PC-9 (cell line): Measurements from ENCODE around the gene ATP5F1A. TPM values are rescaled to one million over a fixed set of nuclear protein-coding genes. Genes with fewer than 3 reads are reported as not detected.

Source experiments
- BruUV-seq: library from RNA; stranded (reverse); fragments of 400-500 nt; replicated peaks from 2 replicates; lab custom pipeline; 2021; lab: Mats Ljungman, UMichigan
- CTCF ChIA-PET: fragments of 300-600 bp; sonication (Branson Sonifier 250); formaldehyde crosslinking; loops from one replicate; lab custom pipeline; 2022; ENCODE audit warnings: antibody characterized with exemption; lab: Charles Lee
- POLR2A ChIA-PET: fragments of 300-600 bp; sonication (Branson Sonifier 250); formaldehyde crosslinking; loops from one replicate; lab custom pipeline; 2022; ENCODE audit warnings: antibody characterized with exemption; ENCODE audit not compliant: unreplicated experiment; lab: Charles Lee
- DNase-seq, 2 experiments: peaks; one replicate each; pipeline versions ENCODE4 v3.0.0 to v3.0.0-alpha.2; 2015 to 2022; ENCODE audit warnings: mixed read lengths in 1 of 2
- H2AFZ ChIP-seq: fragments of 200-600 bp; sonication (generic); 2 replicates; pipeline ENCODE4 v1.8.1; 2017; ENCODE audit warnings: antibody characterized with exemption
- H3F3A ChIP-seq: fragments of 200-600 bp; sonication (generic); 2 replicates; pipeline ENCODE4 v1.8.1; 2017; ENCODE audit warnings: antibody characterized with exemption, mild to moderate bottlenecking, low read depth; ENCODE audit not compliant: insufficient read depth
- H3K27ac ChIP-seq: fragments of 200-600 bp; sonication (generic); 2 replicates; pipeline ENCODE4 v1.6.1; 2016; ENCODE audit warnings: mixed run types
- H3K27me3 ChIP-seq: fragments of 200-600 bp; sonication (generic); 2 replicates; pipeline ENCODE4 v1.6.1; 2016; ENCODE audit warnings: low read depth, mixed run types; ENCODE audit not compliant: insufficient read depth
- H3K36me3 ChIP-seq: fragments of 200-600 bp; sonication (generic); 2 replicates; pipeline ENCODE4 v1.6.1; 2016; ENCODE audit warnings: low read depth, mixed run types
- H3K4me1 ChIP-seq: fragments of 200-600 bp; sonication (generic); replicated peaks from 2 replicates; pipeline ENCODE4 v1.6.1; 2016; ENCODE audit warnings: mixed run types; ENCODE audit not compliant: insufficient read depth
- H3K4me2 ChIP-seq: fragments of 200-600 bp; sonication (generic); 2 replicates; pipeline ENCODE4 v1.6.1; 2017; ENCODE audit warnings: mixed run types
- H3K4me3 ChIP-seq: fragments of 200-600 bp; sonication (generic); 2 replicates; pipeline ENCODE4 v1.6.1; 2016; ENCODE audit warnings: mixed run types
- H3K79me2 ChIP-seq: fragments of 200-600 bp; sonication (generic); 2 replicates; pipeline ENCODE4 v1.6.1; 2017; ENCODE audit warnings: low read depth, mixed run types
- H3K9me2 ChIP-seq: fragments of 200-600 bp; sonication (generic); 2 replicates; pipeline ENCODE4 v1.8.1; 2017; ENCODE audit warnings: mild to moderate bottlenecking; ENCODE audit not compliant: insufficient read depth
- H3K9me3 ChIP-seq: fragments of 200-600 bp; sonication (generic); 2 replicates; pipeline ENCODE4 v1.8.1; 2016; ENCODE audit warnings: low read depth; ENCODE audit not compliant: insufficient read depth
- H4K20me1 ChIP-seq: fragments of 200-600 bp; sonication (generic); 2 replicates; pipeline ENCODE4 v1.8.1; 2017; ENCODE audit not compliant: insufficient read depth
- CTCF ChIP-seq: fragments of 200-600 bp; sonication (generic); conservative IDR thresholded peaks from 2 replicates; pipeline ENCODE4 v1.6.1; 2017; ENCODE audit warnings: mixed run types, antibody characterized with exemption, mild to moderate bottlenecking, moderate library complexity
- EZH2 ChIP-seq: fragments of 200-600 bp; sonication (generic); IDR thresholded peaks from 2 replicates; pipeline ENCODE4 v1.8.0; 2017; ENCODE audit warnings: antibody characterized with exemption, low read depth
- intact Hi-C: fragments of 100-400 bp; cut with micrococcal nuclease; formaldehyde crosslinking; loops from one replicate; pipeline ENCODE4 v1.10.0; 2022; ENCODE audit not compliant: unreplicated experiment
- total RNA-seq: library from RNA; stranded (reverse); gene quantifications from 2 replicates; pipeline ENCODE4 v1.2.3, GENCODE V29; 2021

ATP5F1A gene
- total RNA-seq, 1 experiment from 2014 or later, result 232 TPM

GRCh38 chr18:46071653-46072375 is 26.3 kb downstream of the ATP5F1A start, which contains the start of gene PSTPIP2:
Gene PSTPIP2, minus strand, starts transcription at chr18:46072260. Its CDS starts 72 bp downstream, at chr18:46072188.
- Histone ChIP-seq H3K9me2 (no peaks in the 10 kb centered on the region), H3K27me3 (no peaks in the 10 kb centered on the region), H3F3A (peaks cover 13% of the 10 kb centered on the region; the same call in 1 of the 2 replicates), H3K36me3 (no peaks in the 10 kb centered on the region), H3K9me3 (0 out of 2 replicates have a peak, but pooled peaks cover 3% of the 10 kb centered on the region), H3K27ac (no peak within 1 kb of the TSS), H4K20me1 (no peaks in the 10 kb centered on the region), H2AFZ (no peak within 1 kb of the TSS), H3K4me1 (0 out of 2 replicates have a peak, but pooled peaks cover 3% of the 10 kb centered on the region), H3K4me3 (no peak within 1 kb of the TSS), H3K79me2 (no peaks in the 10 kb centered on the region), H3K4me2 (no peak within 1 kb of the TSS)
- POLR2A ChIA-PET, result no interaction called here
- intact Hi-C loops, result loop anchor here (5.0 kb wide), 2 partner anchors 100 to 405 kb away; no protein-coding TSS in a partner anchor
- CTCF ChIA-PET, result no interaction called here
- no peak for TF ChIP-seq EZH2
- no peak for DNase-seq
- BruUV-seq, result no TSS peak

GRCh38 chr18:46070815-46071652 is 27.1 kb downstream of the ATP5F1A start:
- Histone ChIP-seq H3F3A (peaks cover 13% of the 10 kb centered on the region; the same call in 1 of the 2 replicates), H4K20me1 (no peaks in the 10 kb centered on the region), H3K27ac (no peak overlapping the region), H3K9me3 (0 out of 2 replicates have a peak, but pooled peaks cover 3% of the 10 kb centered on the region), H3K9me2 (no peaks in the 10 kb centered on the region), H2AFZ (no peak overlapping the region), H3K4me1 (0 out of 2 replicates have a peak, but pooled peaks cover 3% of the 10 kb centered on the region), H3K36me3 (no peaks in the 10 kb centered on the region), H3K4me3 (no peak overlapping the region), H3K4me2 (no peak overlapping the region), H3K79me2 (no peaks in the 10 kb centered on the region), H3K27me3 (no peaks in the 10 kb centered on the region)
- CTCF ChIA-PET, result interaction anchor here (0.6 kb wide), 1 partner anchor 117 kb away, joined by 3 read pairs; no protein-coding TSS in a partner anchor
- no TSS peak for BruUV-seq
- POLR2A ChIA-PET, result no interaction called here
- DNase-seq, result no peak
- TF ChIP-seq CTCF (no peak), EZH2 (no peak)
- intact Hi-C loops, result loop anchor here (5.0 kb wide), 2 partner anchors 99 to 404 kb away; no protein-coding TSS in a partner anchor

- no TSS peak for BruUV-seq
- intact Hi-C loops, result loop anchor here (5.0 kb wide), 2 partner anchors 98 to 403 kb away; no protein-coding TSS in a partner anchor
- H3K27ac ChIP-seq, result no peak overlapping the region
- no peaks in the 10 kb centered on the region for H3K79me2 ChIP-seq
- TF ChIP-seq CTCF (no peak), EZH2 (no peak)
- no peak for DNase-seq
- no peaks in the 10 kb centered on the region for H3K9me2 ChIP-seq
- no peak overlapping the region for H3K4me2 ChIP-seq
- ChIA-PET CTCF (no interaction called here), POLR2A (no interaction called here)
- H3K4me3 ChIP-seq, result no peak overlapping the region
- H2AFZ ChIP-seq, result no peak overlapping the region
- H4K20me1 ChIP-seq, result no peaks in the 10 kb centered on the region
- H3K27me3 ChIP-seq, result no peaks in the 10 kb centered on the region
- 0 out of 2 replicates have a peak, but pooled peaks cover 3% of the 10 kb centered on the region for H3K9me3 ChIP-seq
- H3K4me1 ChIP-seq, result 0 out of 2 replicates have a peak, but pooled peaks cover 3% of the 10 kb centered on the region
- H3K36me3 ChIP-seq, result no peaks in the 10 kb centered on the region
- peaks cover 13% of the 10 kb centered on the region; the same call in 1 of the 2 replicates for H3F3A ChIP-seq
Observed at GRCh38 chr18:46070232-46070631, 27.9 kb downstream of the ATP5F1A start.
